ENCODE data around the gene ZNF385D.

GRCh38 chr3:21704796-21705195 lies 46.2 kb downstream of the ZNF385D start:
- TF ChIP-seq CTCF (IDR thresholded peaks at IDR 0.05; ENCODE audit: borderline replicate concordance, extremely low read depth, low read length, poor library complexity, severe bottlenecking) (no peak), EZH2 (IDR thresholded peaks at IDR 0.05; ENCODE audit: borderline replicate concordance, low read depth, low read length, severe bottlenecking) (no peak)
